Mesenteric fat pad (tissue), 1 donor: Measurements from ENCODE around the gene SLC29A3. TPM values are rescaled to one million over a fixed set of nuclear protein-coding genes. Genes with fewer than 3 reads are reported as not detected.

Source experiments
- DNase-seq: peaks from one replicate; pipeline ENCODE4 v3.0.0-alpha.2; 2020; ENCODE audit warnings: low spot score
- total RNA-seq: library from RNA; stranded (reverse); fragmentation: NEBNext Ultra II Directional; extraction: Animal tissue kit (Norgen Biotek cat#: 25700); gene quantifications from one replicate; pipeline ENCODE4 v1.2.1, GENCODE V29; 2021
- donor health status: DM: yes; HTN: yes; CAD: no.

SLC29A3 gene
- total RNA-seq, 1 donor from 2014 or later = 6.9 TPM

- DNase-seq = no peak
These were observed 19.8 kb upstream of the SLC29A3 start for GRCh38 chr10:71299071-71299785.

DNA sequence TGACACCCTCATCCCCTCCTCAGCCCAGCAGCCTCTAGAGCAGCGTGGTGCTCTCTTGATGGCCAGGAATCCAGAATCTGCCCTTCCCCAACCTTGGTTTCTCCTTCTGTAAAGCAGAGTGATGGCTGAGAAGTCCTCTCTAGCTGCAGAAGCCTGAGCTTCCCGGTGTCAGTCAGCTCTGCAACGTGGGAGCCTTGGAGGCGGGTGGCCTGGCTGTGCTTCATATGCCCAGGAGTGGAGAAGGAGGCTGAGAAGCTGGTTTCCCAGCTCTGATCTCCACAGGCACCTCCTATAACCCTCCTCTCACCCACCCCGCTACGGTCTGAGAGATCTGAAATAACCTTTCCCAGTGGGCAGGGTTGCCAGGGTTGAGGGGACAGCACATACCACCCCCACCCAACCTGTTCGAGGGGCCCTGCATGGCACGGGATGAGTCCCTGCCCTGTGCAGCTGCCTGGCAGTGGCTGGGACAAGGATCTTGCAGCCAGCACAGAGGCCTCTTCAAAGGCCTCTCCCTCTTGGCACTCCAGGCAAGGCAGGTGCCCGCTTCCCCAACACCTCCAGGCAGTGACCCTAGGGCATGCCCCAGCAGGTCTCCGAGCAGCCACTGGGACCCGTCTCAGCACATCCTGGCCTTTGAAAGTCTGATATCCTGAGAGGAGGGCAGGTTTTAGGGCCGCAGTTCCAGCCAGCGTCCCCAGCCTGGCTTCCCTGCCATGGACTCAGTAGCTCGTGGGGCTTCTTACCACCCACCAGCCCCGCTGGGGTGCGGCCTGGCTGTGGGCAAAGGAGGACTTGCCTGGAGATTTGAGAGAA is 18.3 kb upstream of the SLC29A3 start:
- DNase-seq = no peak

GRCh38 chr10:71301371-71301916 is 17.6 kb upstream of the SLC29A3 start:
- no peak for DNase-seq

DNA sequence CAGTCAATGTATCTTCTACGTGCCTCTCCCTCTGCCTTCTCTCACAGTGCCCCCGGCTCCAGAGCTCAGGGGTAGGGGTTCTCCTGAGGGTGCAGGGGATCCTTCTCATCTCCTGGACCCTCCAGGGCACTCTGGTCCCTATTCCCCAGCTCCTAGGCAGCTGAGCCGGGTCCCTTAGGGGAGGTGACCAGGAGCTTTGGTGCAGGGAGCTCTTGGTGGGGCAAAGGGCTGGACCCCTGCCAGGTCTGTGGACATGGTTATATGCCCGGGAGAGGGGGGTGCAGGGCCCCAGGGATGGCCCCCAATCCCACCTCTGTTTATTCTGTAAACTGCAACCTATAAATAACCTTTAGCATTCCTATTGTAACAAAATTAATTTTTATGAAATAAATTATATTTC is 16.6 kb upstream of the SLC29A3 start:
- no peak for DNase-seq

- DNase-seq = no peak
These were observed 16.0 kb upstream of the SLC29A3 start for GRCh38 chr10:71302874-71303568.

- DNase-seq = no peak
These were observed 15.5 kb upstream of the SLC29A3 start for GRCh38 chr10:71303569-71303907.

GRCh38 chr10:71304914-71305313 is 14.1 kb upstream of the SLC29A3 start:
- no peak for DNase-seq

DNA sequence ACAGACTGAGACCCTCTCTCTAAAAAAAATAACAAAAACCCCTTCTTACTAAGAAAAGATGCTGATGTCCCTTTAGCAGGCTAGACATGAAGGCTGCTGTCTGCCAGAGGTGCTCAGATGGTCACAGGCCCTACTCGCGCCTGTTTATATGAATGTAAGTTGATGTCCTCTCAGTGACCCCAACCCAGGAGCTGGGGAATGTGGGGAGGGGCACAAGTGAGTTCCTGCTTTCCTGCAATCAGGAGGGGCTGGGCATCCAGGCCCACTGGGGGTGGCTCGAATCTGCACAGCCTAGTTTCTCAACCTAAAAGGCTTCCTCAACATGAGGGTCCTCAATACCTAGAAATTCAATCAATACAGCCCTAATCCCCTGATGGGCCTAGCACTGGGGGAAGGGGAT is 12.1 kb upstream of the SLC29A3 start:
- DNase-seq = no peak

DNA sequence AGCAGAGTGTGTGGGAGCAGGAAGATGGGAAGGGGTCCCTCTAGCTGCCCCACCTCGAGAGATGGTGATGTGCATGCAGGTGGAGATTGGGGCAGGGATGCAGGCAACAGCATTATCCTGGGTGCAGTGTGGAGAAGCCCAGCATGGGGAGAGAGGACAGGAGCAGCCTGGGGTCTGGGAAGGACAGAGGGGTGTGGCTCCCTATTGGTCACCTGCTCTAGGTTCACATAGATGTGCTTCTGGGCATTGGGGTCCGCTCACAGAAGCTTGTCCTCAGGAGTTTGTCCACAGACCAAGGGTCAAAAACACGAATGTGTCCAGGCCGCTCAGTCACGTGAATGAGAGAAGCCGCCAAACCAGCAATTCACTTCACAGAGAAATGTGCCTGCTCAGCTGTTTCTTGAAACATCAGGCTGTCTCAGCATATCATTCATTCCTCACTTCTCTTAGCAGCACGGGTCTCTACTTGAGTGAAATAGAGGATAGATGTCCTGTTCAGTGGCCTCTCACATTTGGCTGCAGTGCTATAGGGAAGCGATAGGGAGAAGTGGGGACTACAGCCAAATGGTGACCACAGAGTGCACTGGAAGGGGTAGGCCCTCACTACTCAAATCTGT is 11.5 kb upstream of the SLC29A3 start:
- no peak for DNase-seq

DNA sequence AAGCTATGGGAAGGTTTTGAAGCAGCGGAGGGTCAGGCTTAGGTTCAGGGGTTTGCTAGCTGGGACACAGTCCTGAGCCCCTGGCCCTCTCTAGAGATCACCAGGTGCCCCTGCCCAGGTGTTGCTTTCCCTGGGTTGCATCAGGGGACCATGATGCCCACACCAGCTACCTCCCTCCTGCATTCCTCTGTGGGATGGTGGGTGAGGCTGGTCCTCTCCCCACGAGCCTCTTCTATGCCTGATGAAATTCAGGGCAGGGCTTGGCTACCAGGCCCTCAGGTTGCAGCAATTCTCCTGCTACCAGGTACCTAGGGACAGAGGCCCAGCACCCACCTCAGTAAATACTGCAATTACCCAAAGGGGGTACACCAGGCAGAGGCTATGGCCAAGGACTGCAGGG is 10.8 kb upstream of the SLC29A3 start:
- DNase-seq = no peak

DNA sequence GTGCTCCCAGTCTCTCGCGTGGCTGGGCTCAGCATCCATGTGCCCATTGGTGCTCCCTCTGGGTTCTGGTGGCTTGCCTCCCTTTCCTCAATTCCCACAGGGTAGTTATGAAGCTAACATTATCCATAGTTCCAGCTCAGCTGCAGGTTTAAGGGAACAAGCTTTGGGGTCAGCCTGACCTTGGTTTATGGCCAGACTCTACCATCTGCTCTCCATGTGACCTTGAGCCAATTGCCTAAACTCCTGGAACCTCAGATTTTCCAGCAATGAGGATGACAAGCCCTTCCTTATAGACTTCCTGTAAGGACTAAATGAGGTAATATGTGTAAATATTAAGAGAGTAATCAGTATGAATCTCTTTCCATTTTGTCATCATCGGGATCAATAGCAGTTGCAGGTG is 10.1 kb upstream of the SLC29A3 start:
- no peak for DNase-seq

GRCh38 chr10:71309919-71310318 is 9.1 kb upstream of the SLC29A3 start:
- DNase-seq = no peak

- no peak for DNase-seq
These were observed 6.8 kb upstream of the SLC29A3 start for GRCh38 chr10:71312220-71312619.

GRCh38 chr10:71312811-71313789 is 6.0 kb upstream of the SLC29A3 start:
- no peak for DNase-seq

- DNase-seq = no peak
These were observed 4.9 kb upstream of the SLC29A3 start for GRCh38 chr10:71314028-71314693.

- no peak for DNase-seq
These were observed 4.3 kb upstream of the SLC29A3 start for GRCh38 chr10:71314694-71315225.

- no peak for DNase-seq
These were observed 2.8 kb upstream of the SLC29A3 start for GRCh38 chr10:71316056-71316785.

- DNase-seq = no peak
These were observed 2.3 kb upstream of the SLC29A3 start for GRCh38 chr10:71316786-71317160.

DNA sequence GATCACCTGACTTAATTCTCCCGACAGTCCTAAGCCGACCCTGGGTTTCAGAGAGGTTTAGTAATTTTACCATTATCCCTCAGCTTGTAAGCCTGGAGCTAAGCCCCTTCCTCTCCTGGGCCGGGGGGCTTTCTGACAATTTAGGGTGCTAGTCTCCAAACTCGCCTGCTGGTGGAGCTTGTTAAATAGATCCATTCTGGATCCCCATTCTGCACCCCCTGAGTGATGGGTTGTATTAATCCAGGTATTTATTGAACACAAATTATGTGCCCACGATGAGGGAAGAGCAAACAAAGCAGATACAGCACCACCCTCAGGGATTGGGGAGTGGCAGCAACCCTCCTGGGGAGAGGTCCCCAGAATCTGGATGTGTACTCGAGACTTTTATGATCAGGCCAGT is 1.3 kb upstream of the SLC29A3 start:
- no peak for DNase-seq
